SK-N-SH (cell line): Measurements from ENCODE around the gene TBCCD1. TPM values are rescaled to one million over a fixed set of nuclear protein-coding genes. Genes with fewer than 3 reads are reported as not detected.

Experiments used
- CTCF ChIA-PET: fragments of 300-600, 350-600 bp; formaldehyde crosslinking; extraction: SDS; loops from one replicate; lab custom pipeline; 2021; lab: Yijun Ruan, JAX
- POLR2A ChIA-PET: fragments of 350-600 bp; sonication (Branson Sonifier 250); formaldehyde crosslinking; extraction: SDS; loops from one replicate; lab custom pipeline; 2020; ENCODE audit warnings: antibody characterized with exemption, inconsistent platforms; lab: Yijun Ruan, JAX
- DNase-seq: peaks from one replicate; pipeline ENCODE4 v3.0.0; 2012
- H2AFZ ChIP-seq: fragments of 200-600 bp; sonication (generic); 2 replicates; pipeline ENCODE4 v1.8.1; 2016; ENCODE audit warnings: antibody characterized with exemption, mild to moderate bottlenecking, low read depth
- H3F3A ChIP-seq: fragments of 200-600 bp; sonication (generic); replicated peaks from 2 replicates; pipeline ENCODE3; 2016; ENCODE audit warnings: antibody characterized with exemption, mild to moderate bottlenecking; ENCODE audit not compliant: insufficient read depth
- H3K27ac ChIP-seq, 2 experiments: fragments of 200-500 bp in 1 of 2; fragments of 200-600 bp in 1 of 2; sonication (Bioruptor generic) in 1 of 2; sonication (generic), shearing (Covaris generic) in 1 of 2; 2 replicates each; pipeline versions ENCODE4 v1.5.1 to v1.6.1; 2014 to 2016; ENCODE audit warnings: low read depth in 2 of 2, inconsistent platforms in 1 of 2, low read length in 1 of 2, mild to moderate bottlenecking in 1 of 2, mixed read lengths in 1 of 2
- H3K27me3 ChIP-seq: fragments of 200-600 bp; sonication (generic), shearing (Covaris generic); 2 replicates; pipeline ENCODE4 v1.6.1; 2016; ENCODE audit warnings: mixed run types; ENCODE audit not compliant: insufficient read depth
- H3K36me3 ChIP-seq, 2 experiments: fragments of 200-500 bp in 1 of 2; fragments of 200-600 bp in 1 of 2; sonication (Bioruptor generic) in 1 of 2; sonication (generic) in 1 of 2; replicated peaks in 1 of 2; 2 replicates each; pipeline versions ENCODE3 to v1.5.1; 2014 to 2016; ENCODE audit warnings: low read length in 1 of 2, mild to moderate bottlenecking in 1 of 2; ENCODE audit not compliant: insufficient read depth in 2 of 2, control insufficient read depth in 1 of 2
- H3K4me1 ChIP-seq, 2 experiments: fragments of 200-500 bp in 1 of 2; fragments of 200-600 bp in 1 of 2; sonication (Bioruptor generic) in 1 of 2; sonication (generic), shearing (Covaris generic) in 1 of 2; 2 replicates each; pipeline versions ENCODE4 v1.5.1 to v1.6.1; 2014 to 2016; ENCODE audit warnings: low read depth in 1 of 2, low read length in 1 of 2, mixed run types in 1 of 2; ENCODE audit not compliant: insufficient read depth in 2 of 2, control insufficient read depth in 1 of 2
- H3K4me2 ChIP-seq: fragments of 200-600 bp; sonication (generic), shearing (Covaris generic); 2 replicates; pipeline ENCODE4 v1.6.1; 2017; ENCODE audit warnings: mixed run types
- H3K4me3 ChIP-seq, 2 experiments: fragments of 200-500 bp in 1 of 2; fragments of 200-600 bp in 1 of 2; sonication (Bioruptor generic) in 1 of 2; sonication (generic), shearing (Covaris generic) in 1 of 2; 2 replicates each; pipeline versions ENCODE4 v1.5.1 to v1.8.1; 2014 to 2016; ENCODE audit warnings: low read depth in 2 of 2, inconsistent platforms in 1 of 2, low read length in 1 of 2, mild to moderate bottlenecking in 1 of 2, mixed read lengths in 1 of 2, moderate library complexity in 1 of 2
- H3K79me2 ChIP-seq: fragments of 200-600 bp; sonication (generic); 2 replicates; pipeline ENCODE4 v1.8.1; 2017; ENCODE audit warnings: mild to moderate bottlenecking; ENCODE audit not compliant: insufficient read depth
- H3K9ac ChIP-seq: fragments of 200-600 bp; sonication (generic); 2 replicates; pipeline ENCODE4 v1.6.1; 2017; ENCODE audit warnings: mixed run types
- H3K9me2 ChIP-seq: fragments of 200-600 bp; sonication (generic); 2 replicates; pipeline ENCODE4 v1.6.1; 2017; ENCODE audit warnings: mixed run types
- H3K9me3 ChIP-seq: fragments of 200-600 bp; sonication (generic); 2 replicates; pipeline ENCODE4 v1.6.1; 2017; ENCODE audit warnings: mixed run types, mild to moderate bottlenecking, moderate library complexity
- H4K20me1 ChIP-seq: fragments of 200-600 bp; sonication (generic); 2 replicates; pipeline ENCODE4 v1.6.1; 2017; ENCODE audit warnings: mild to moderate bottlenecking, mixed run types; ENCODE audit not compliant: insufficient read depth
- CHD2 ChIP-seq: fragments of 150-350 bp; IDR thresholded peaks from 2 replicates; pipeline ENCODE4 v1.6.1; 2018; ENCODE audit warnings: low read length; ENCODE audit not compliant: partially characterized antibody
- FOXJ3 ChIP-seq: sonication (generic); formaldehyde crosslinking; IDR thresholded peaks from 2 replicates; pipeline ENCODE4 v1.5.1; 2020; ENCODE audit warnings: mild to moderate bottlenecking, missing genetic modification reagents
- GATA2 ChIP-seq: sonication (generic); formaldehyde crosslinking; IDR thresholded peaks from 2 replicates; pipeline ENCODE4 v1.5.0; 2020; ENCODE audit warnings: mild to moderate bottlenecking, missing genetic modification reagents
- MEF2A ChIP-seq: IDR thresholded peaks from 2 replicates; pipeline ENCODE4 v1.4.0; 2012; ENCODE audit warnings: low read depth, borderline replicate concordance
- MXI1 ChIP-seq: IDR thresholded peaks from 2 replicates; pipeline ENCODE4 v1.6.1; 2012; ENCODE audit warnings: mild to moderate bottlenecking, low read depth, low read length, improper control_type of control experiment
- NRF1 ChIP-seq: IDR thresholded peaks from 2 replicates; pipeline ENCODE4 v1.6.1; 2012; ENCODE audit warnings: low read depth, mild to moderate bottlenecking, low read length
- POLR2AphosphoS5 ChIP-seq: IDR thresholded peaks from 2 replicates; pipeline ENCODE4 v1.6.1; 2012; ENCODE audit warnings: low read depth, low read length
- RFX5 ChIP-seq: IDR thresholded peaks from 2 replicates; pipeline ENCODE4 v1.6.1; 2012; ENCODE audit warnings: mild to moderate bottlenecking, improper control_type of control experiment, low read length
- SIN3A ChIP-seq: IDR thresholded peaks from 2 replicates; pipeline ENCODE4 v1.6.1; 2012; ENCODE audit warnings: low read depth, mild to moderate bottlenecking, low read length, moderate library complexity, borderline replicate concordance
- SMC3 ChIP-seq: IDR thresholded peaks from 2 replicates; pipeline ENCODE4 v1.6.1; 2012; ENCODE audit warnings: low read depth, low read length, improper control_type of control experiment
- TAF1 ChIP-seq: IDR thresholded peaks from 2 replicates; pipeline ENCODE4 v1.6.1; 2012; ENCODE audit warnings: low read depth, mild to moderate bottlenecking, low read length, moderate library complexity, borderline replicate concordance
- WGBS: methylation state at CpG from one replicate; pipeline ENCODE4 v1.1.6; 2017; ENCODE audit warnings: low lambda C conversion rate; 5-methylcytosine and 5-hydroxymethylcytosine counted together
- polyA plus RNA-seq, 3 experiments: library from polyadenylated mRNA; depleted of rRNA; stranded (reverse); fragments of >200 nt; gene quantifications; 2 replicates each; pipeline ENCODE4 v1.2.3, GENCODE V29; 2012
- TF ChIP-seq, protein P1 (sequence below): IDR thresholded peaks from 2 replicates; pipeline ENCODE4 v1.4.0; 2012; ENCODE audit warnings: low read depth, borderline replicate concordance
- TF ChIP-seq, protein P2 (sequence below): IDR thresholded peaks from 2 replicates; pipeline ENCODE4 v1.4.0; 2012; ENCODE audit warnings: low read depth, borderline replicate concordance
- TF ChIP-seq, protein P3 (sequence below): IDR thresholded peaks from 2 replicates; pipeline ENCODE4 v1.4.0; 2012; ENCODE audit warnings: low read depth
- TF ChIP-seq, protein P4 (sequence below): fragments of 200-600 bp; sonication (generic); IDR thresholded peaks from 2 replicates; pipeline ENCODE4 v1.6.1; 2017; ENCODE audit warnings: antibody characterized with exemption, mild to moderate bottlenecking, moderate library complexity
- TF ChIP-seq, protein P5 (sequence below): fragments of 150-350 bp; IDR thresholded peaks from 2 replicates; pipeline ENCODE4 v1.6.1; 2016; ENCODE audit warnings: mild to moderate bottlenecking, low read depth, low read length

TBCCD1 gene
- polyA plus RNA-seq, 1 of the 3 experiments (the other 2 are of a cell fraction) = 6.5 TPM

DNA sequence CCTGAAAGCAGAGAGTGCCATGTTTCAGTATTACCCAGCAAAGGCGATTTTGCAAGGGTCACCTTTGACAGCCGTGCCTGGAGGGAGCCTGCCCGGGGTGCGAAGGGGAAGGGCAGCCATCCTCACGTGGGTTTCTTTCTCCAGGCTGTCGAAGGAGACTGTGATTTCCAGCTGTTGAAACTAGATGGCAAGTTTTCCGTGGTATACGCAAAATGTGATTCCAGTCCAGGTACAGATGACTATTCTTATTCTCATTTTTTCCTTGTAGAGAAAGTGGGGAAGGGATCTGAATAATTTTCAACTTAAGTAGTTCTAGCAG lies 49.1 kb upstream of the TBCCD1 start:
- ChIA-PET CTCF (interaction anchor here (0.8 to 8.6 kb wide), 22 partner anchors 8 to 673 kb away, joined by 3 to 167 read pairs (median 6); partner anchors contain the start of genes FETUB, HRG and RPL39L), POLR2A (interaction anchor here (4.9 kb wide), 1 partner anchor 168 kb away, joined by 31 read pairs; the partner anchor contains the start of gene EIF4A2)
- Histone ChIP-seq H2AFZ (no peak overlapping the region), H3K27ac (no peak overlapping the region), H3K4me3 (no peak overlapping the region; a peak in 1 of 4 replicates), H3K4me2 (peak overlapping the region; percentile 59; the same call in 1 of the 2 replicates), H3K27me3 (peaks cover 28% of the 10 kb centered on the region; the same call in 1 of the 2 replicates), H3K9me3 (no peaks in the 10 kb centered on the region), H3K9me2 (no peaks in the 10 kb centered on the region), H3K4me1 (peaks cover 0 to 7% of the 10 kb centered on the region in 2 experiments; a peak in 2 of 4 replicates), H3K36me3 (no peaks in the 10 kb centered on the region), H3K9ac (no peak overlapping the region), H4K20me1 (no peaks in the 10 kb centered on the region), H3K79me2 (no peaks in the 10 kb centered on the region), H3F3A (no peaks in the 10 kb centered on the region)
- WGBS = 88% methylated on average over 8 of the region's 8 CpGs
- no peak for DNase-seq
- TF ChIP-seq TAF1 (no peak), POLR2AphosphoS5 (no peak), GATA2 (CRISPR knock-in tag) (no peak), SIN3A (no peak), MXI1 (no peak), FOXJ3 (no peak), MEF2A (no peak), RFX5 (no peak), SMC3 (no peak), CHD2 (no peak), NRF1 (no peak)
- TF ChIP-seq, protein P1, sequence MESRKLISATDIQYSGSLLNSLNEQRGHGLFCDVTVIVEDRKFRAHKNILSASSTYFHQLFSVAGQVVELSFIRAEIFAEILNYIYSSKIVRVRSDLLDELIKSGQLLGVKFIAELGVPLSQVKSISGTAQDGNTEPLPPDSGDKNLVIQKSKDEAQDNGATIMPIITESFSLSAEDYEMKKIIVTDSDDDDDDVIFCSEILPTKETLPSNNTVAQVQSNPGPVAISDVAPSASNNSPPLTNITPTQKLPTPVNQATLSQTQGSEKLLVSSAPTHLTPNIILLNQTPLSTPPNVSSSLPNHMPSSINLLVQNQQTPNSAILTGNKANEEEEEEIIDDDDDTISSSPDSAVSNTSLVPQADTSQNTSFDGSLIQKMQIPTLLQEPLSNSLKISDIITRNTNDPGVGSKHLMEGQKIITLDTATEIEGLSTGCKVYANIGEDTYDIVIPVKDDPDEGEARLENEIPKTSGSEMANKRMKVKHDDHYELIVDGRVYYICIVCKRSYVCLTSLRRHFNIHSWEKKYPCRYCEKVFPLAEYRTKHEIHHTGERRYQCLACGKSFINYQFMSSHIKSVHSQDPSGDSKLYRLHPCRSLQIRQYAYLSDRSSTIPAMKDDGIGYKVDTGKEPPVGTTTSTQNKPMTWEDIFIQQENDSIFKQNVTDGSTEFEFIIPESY = no peak
- TF ChIP-seq, protein P2, sequence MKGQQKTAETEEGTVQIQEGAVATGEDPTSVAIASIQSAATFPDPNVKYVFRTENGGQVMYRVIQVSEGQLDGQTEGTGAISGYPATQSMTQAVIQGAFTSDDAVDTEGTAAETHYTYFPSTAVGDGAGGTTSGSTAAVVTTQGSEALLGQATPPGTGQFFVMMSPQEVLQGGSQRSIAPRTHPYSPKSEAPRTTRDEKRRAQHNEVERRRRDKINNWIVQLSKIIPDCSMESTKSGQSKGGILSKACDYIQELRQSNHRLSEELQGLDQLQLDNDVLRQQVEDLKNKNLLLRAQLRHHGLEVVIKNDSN = no peak
- TF ChIP-seq, protein P3, sequence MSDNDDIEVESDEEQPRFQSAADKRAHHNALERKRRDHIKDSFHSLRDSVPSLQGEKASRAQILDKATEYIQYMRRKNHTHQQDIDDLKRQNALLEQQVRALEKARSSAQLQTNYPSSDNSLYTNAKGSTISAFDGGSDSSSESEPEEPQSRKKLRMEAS = no peak
- TF ChIP-seq, protein P4, sequence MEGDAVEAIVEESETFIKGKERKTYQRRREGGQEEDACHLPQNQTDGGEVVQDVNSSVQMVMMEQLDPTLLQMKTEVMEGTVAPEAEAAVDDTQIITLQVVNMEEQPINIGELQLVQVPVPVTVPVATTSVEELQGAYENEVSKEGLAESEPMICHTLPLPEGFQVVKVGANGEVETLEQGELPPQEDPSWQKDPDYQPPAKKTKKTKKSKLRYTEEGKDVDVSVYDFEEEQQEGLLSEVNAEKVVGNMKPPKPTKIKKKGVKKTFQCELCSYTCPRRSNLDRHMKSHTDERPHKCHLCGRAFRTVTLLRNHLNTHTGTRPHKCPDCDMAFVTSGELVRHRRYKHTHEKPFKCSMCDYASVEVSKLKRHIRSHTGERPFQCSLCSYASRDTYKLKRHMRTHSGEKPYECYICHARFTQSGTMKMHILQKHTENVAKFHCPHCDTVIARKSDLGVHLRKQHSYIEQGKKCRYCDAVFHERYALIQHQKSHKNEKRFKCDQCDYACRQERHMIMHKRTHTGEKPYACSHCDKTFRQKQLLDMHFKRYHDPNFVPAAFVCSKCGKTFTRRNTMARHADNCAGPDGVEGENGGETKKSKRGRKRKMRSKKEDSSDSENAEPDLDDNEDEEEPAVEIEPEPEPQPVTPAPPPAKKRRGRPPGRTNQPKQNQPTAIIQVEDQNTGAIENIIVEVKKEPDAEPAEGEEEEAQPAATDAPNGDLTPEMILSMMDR = no peak
- TF ChIP-seq, protein P5, sequence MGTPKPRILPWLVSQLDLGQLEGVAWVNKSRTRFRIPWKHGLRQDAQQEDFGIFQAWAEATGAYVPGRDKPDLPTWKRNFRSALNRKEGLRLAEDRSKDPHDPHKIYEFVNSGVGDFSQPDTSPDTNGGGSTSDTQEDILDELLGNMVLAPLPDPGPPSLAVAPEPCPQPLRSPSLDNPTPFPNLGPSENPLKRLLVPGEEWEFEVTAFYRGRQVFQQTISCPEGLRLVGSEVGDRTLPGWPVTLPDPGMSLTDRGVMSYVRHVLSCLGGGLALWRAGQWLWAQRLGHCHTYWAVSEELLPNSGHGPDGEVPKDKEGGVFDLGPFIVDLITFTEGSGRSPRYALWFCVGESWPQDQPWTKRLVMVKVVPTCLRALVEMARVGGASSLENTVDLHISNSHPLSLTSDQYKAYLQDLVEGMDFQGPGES = no peak
